H1 (cell line): ENCODE measurements around the gene PRTN3. TPM values are rescaled to one million over a fixed set of nuclear protein-coding genes. Genes with fewer than 3 reads are reported as not detected.

ENCODE experiments used
- CTCF ChIA-PET: fragments of 300-600 bp; sonication (Branson Sonifier 250); formaldehyde crosslinking; loops from one replicate; lab custom pipeline; 2021; ENCODE audit not compliant: partially characterized antibody; lab: Charles Lee
- POLR2A ChIA-PET: fragments of 300-600 bp; sonication (Branson Sonifier 250); formaldehyde crosslinking; loops from one replicate; lab custom pipeline; 2021; ENCODE audit warnings: inconsistent platforms; ENCODE audit not compliant: partially characterized antibody; lab: Charles Lee
- DNase-seq, 2 experiments: peaks; one replicate each; pipeline versions ENCODE4 v3.0.0 to v3.0.0-alpha.2; 2010 to 2022; ENCODE audit warnings: low spot score in 2 of 2, low read depth in 1 of 2, mixed read lengths in 1 of 2
- FAIRE-seq: peaks from 2 replicates; lab custom pipeline; 2011; peaks lifted over from hg19 to GRCh38; lab: Jason Lieb, UNC
- H2AFZ ChIP-seq: 2 replicates; pipeline ENCODE4 v1.8.1; 2012; ENCODE audit warnings: low read length, inconsistent platforms
- H2AK5ac ChIP-seq: 2 replicates; pipeline ENCODE4 v1.6.1; 2013; ENCODE audit warnings: low read depth, low read length
- H2BK120ac ChIP-seq: replicated peaks from 2 replicates; pipeline ENCODE3; 2013; ENCODE audit warnings: low read depth, low read length, inconsistent platforms
- H2BK12ac ChIP-seq: 2 replicates; pipeline ENCODE4 v1.6.1; 2013; ENCODE audit warnings: low read depth, low read length
- H2BK15ac ChIP-seq: 2 replicates; pipeline ENCODE4 v1.6.1; 2013; ENCODE audit warnings: low read length
- H2BK20ac ChIP-seq: 2 replicates; pipeline ENCODE4 v1.6.1; 2013; ENCODE audit warnings: low read length
- H2BK5ac ChIP-seq: 2 replicates; pipeline ENCODE4 v1.6.1; 2013; ENCODE audit warnings: low read depth, low read length
- H3K14ac ChIP-seq: 2 replicates; pipeline ENCODE4 v1.6.1; 2013; ENCODE audit warnings: inconsistent platforms; ENCODE audit not compliant: insufficient read length
- H3K18ac ChIP-seq: 2 replicates; pipeline ENCODE4 v1.6.1; 2013; ENCODE audit warnings: low read length; ENCODE audit errors: extremely low read depth
- H3K23ac ChIP-seq: 2 replicates; pipeline ENCODE4 v1.6.1; 2013; ENCODE audit warnings: inconsistent platforms; ENCODE audit not compliant: insufficient read length
- H3K23me2 ChIP-seq: 2 replicates; pipeline ENCODE4 v1.6.1; 2013; ENCODE audit warnings: low read depth, low read length
- H3K27ac ChIP-seq: 2 replicates; pipeline ENCODE4 v1.6.1; 2011; ENCODE audit warnings: low read depth, low read length, inconsistent platforms
- H3K27me3 ChIP-seq, 4 experiments: replicated peaks in 1 of 4; 1 replicate in 1 of 4; 2 replicates in 3 of 4; pipeline versions ENCODE4 v1.6.1 to v1.8.1; 2011 to 2013; ENCODE audit warnings: low read length in 3 of 4, mild to moderate bottlenecking in 3 of 4, inconsistent platforms in 2 of 4, mixed read lengths in 2 of 4, moderate library complexity in 1 of 4; ENCODE audit not compliant: control insufficient read depth in 3 of 4, insufficient read depth in 3 of 4; ENCODE audit errors: extremely low read depth in 1 of 4
- H3K36me3 ChIP-seq, 4 experiments: 2 replicates each; pipeline versions ENCODE4 v1.6.1 to v1.8.1; 2011 to 2013; ENCODE audit warnings: mild to moderate bottlenecking in 4 of 4, low read length in 3 of 4, moderate library complexity in 2 of 4, control low read depth in 1 of 4, inconsistent platforms in 1 of 4; ENCODE audit not compliant: insufficient read depth in 4 of 4, control insufficient read depth in 2 of 4
- H3K4ac ChIP-seq: replicated peaks from 2 replicates; pipeline ENCODE3; 2013; ENCODE audit warnings: low read length, low read depth, mixed read lengths, inconsistent platforms; ENCODE audit not compliant: insufficient read length
- H3K4me1 ChIP-seq, 4 experiments: replicated peaks in 1 of 4; 1 replicate in 1 of 4; 2 replicates in 3 of 4; pipeline versions ENCODE4 v1.6.1 to v1.8.1; 2011 to 2013; ENCODE audit warnings: low read length in 3 of 4, inconsistent platforms in 2 of 4, mixed read lengths in 1 of 4; ENCODE audit not compliant: insufficient read depth in 4 of 4, control insufficient read depth in 3 of 4
- H3K4me2 ChIP-seq, 2 experiments: 2 replicates each; pipeline versions ENCODE4 v1.6.1 to v1.8.1; 2011 to 2013; ENCODE audit warnings: low read depth in 2 of 2, low read length in 2 of 2, control low read depth in 1 of 2, inconsistent platforms in 1 of 2, mild to moderate bottlenecking in 1 of 2; ENCODE audit not compliant: insufficient read depth in 1 of 2
- H3K4me3 ChIP-seq, 4 experiments: fragments of 200-600, 300-600 bp in 1 of 4; sonication (generic), shearing (Covaris generic), sonication (Bioruptor Twin) in 1 of 4; 2 replicates each; pipeline versions ENCODE4 v1.5.1 to v1.8.1; 2011 to 2016; ENCODE audit warnings: low read length in 4 of 4, low read depth in 3 of 4, control low read depth in 2 of 4, inconsistent platforms in 2 of 4, mild to moderate bottlenecking in 2 of 4, mixed read lengths in 1 of 4, moderate library complexity in 1 of 4; ENCODE audit not compliant: insufficient read depth in 2 of 4; ENCODE audit errors: extremely low read depth in 1 of 4
- H3K56ac ChIP-seq: replicated peaks from 2 replicates; pipeline ENCODE3; 2013; ENCODE audit warnings: low read depth, mild to moderate bottlenecking, mixed read lengths, low read length, inconsistent platforms; ENCODE audit not compliant: insufficient read length
- H3K79me1 ChIP-seq: 2 replicates; pipeline ENCODE4 v1.6.1; 2013; ENCODE audit warnings: low read depth, low read length, control low read depth
- H3K79me2 ChIP-seq, 2 experiments: 2 replicates each; pipeline versions ENCODE4 v1.6.1 to v1.8.1; 2012 to 2013; ENCODE audit warnings: low read length in 2 of 2, mild to moderate bottlenecking in 2 of 2, inconsistent platforms in 1 of 2; ENCODE audit not compliant: insufficient read depth in 2 of 2, control insufficient read depth in 1 of 2
- H3K9ac ChIP-seq, 4 experiments: replicated peaks in 1 of 4; 1 replicate in 1 of 4; 2 replicates in 3 of 4; pipeline versions ENCODE4 v1.6.1 to v1.8.1; 2011 to 2013; ENCODE audit warnings: low read depth in 3 of 4, low read length in 3 of 4, control low read depth in 2 of 4, mild to moderate bottlenecking in 2 of 4, moderate library complexity in 2 of 4, inconsistent platforms in 1 of 4; ENCODE audit errors: extremely low read depth in 1 of 4
- H3K9me3 ChIP-seq, 2 experiments: 2 replicates each; pipeline versions ENCODE4 v1.6.1 to v1.8.1; 2012 to 2013; ENCODE audit warnings: mild to moderate bottlenecking in 2 of 2, moderate library complexity in 2 of 2, control low read depth in 1 of 2, inconsistent platforms in 1 of 2, low read depth in 1 of 2, low read length in 1 of 2, mixed read lengths in 1 of 2; ENCODE audit not compliant: insufficient read depth in 2 of 2
- H4K20me1 ChIP-seq, 2 experiments: replicated peaks in 1 of 2; 2 replicates each; pipeline versions ENCODE3 to v1.8.1; 2011 to 2013; ENCODE audit warnings: inconsistent platforms in 2 of 2, low read length in 2 of 2, mild to moderate bottlenecking in 1 of 2; ENCODE audit not compliant: insufficient read depth in 2 of 2, control insufficient read depth in 1 of 2
- H4K5ac ChIP-seq: 2 replicates; pipeline ENCODE4 v1.6.1; 2013; ENCODE audit warnings: low read length, low read depth, mixed read lengths, inconsistent platforms; ENCODE audit not compliant: insufficient read length
- H4K8ac ChIP-seq: 2 replicates; pipeline ENCODE4 v1.8.0; 2013; ENCODE audit warnings: mild to moderate bottlenecking, moderate library complexity, low read length, inconsistent platforms; ENCODE audit not compliant: insufficient read depth; ENCODE audit errors: extremely low read depth
- H4K91ac ChIP-seq: replicated peaks from 2 replicates; pipeline ENCODE3; 2013; ENCODE audit warnings: low read length, mixed read lengths, inconsistent platforms; ENCODE audit not compliant: insufficient read length
- EGR1 ChIP-seq: IDR thresholded peaks from 2 replicates; pipeline ENCODE4 v1.6.1; 2011; ENCODE audit warnings: low read depth, low read length, borderline replicate concordance
- GTF2F1 ChIP-seq: IDR thresholded peaks from 2 replicates; pipeline ENCODE4 v1.6.1; 2012; ENCODE audit warnings: low read depth, low read length, improper control_type of control experiment, borderline replicate concordance
- RNF2 ChIP-seq: fragments of 200-900, 300-1000 bp; sonication (generic); IDR thresholded peaks from 2 replicates; pipeline ENCODE4 v1.7.1; 2016; ENCODE audit warnings: borderline replicate concordance, low read depth, mild to moderate bottlenecking, antibody characterized with exemption, low read length; ENCODE audit not compliant: poor library complexity, severe bottlenecking; ENCODE audit errors: missing control alignments
- SIN3A ChIP-seq, 2 experiments: IDR thresholded peaks in 1 of 2; conservative IDR thresholded peaks in 1 of 2; 2 replicates each; pipeline ENCODE4 v1.6.1; 2011 to 2012; ENCODE audit warnings: low read length in 2 of 2, improper control_type of control experiment in 1 of 2, low read depth in 1 of 2, mild to moderate bottlenecking in 1 of 2
- SIRT6 ChIP-seq: IDR thresholded peaks from one replicate; pipeline ENCODE4 v1.7.1; 2012; ENCODE audit warnings: low read length, inconsistent platforms
- SP2 ChIP-seq: IDR thresholded peaks from 2 replicates; pipeline ENCODE4 v1.6.1; 2012; ENCODE audit warnings: mild to moderate bottlenecking, low read length, inconsistent platforms
- TBP ChIP-seq: IDR thresholded peaks from 2 replicates; pipeline ENCODE4 v1.6.1; 2011; ENCODE audit warnings: low read depth, low read length, improper control_type of control experiment
- WGBS, 2 experiments: shearing (Covaris generic) in 1 of 2; methylation state at CpG; one replicate each; pipeline versions ENCODE4 v1.1.6 to v1.1.7; 2013 to 2015; ENCODE audit warnings: low lambda C conversion rate in 2 of 2, mixed read lengths in 2 of 2, inconsistent platforms in 1 of 2, low coverage in 1 of 2, missing lambda C conversion rate in 1 of 2; ENCODE audit not compliant: insufficient replicate concordance in 2 of 2, insufficient coverage in 1 of 2, insufficient read length in 1 of 2; ENCODE audit errors: extremely low coverage in 1 of 2, missing lambda C conversion rate in 1 of 2; 5-methylcytosine and 5-hydroxymethylcytosine counted together
- polyA plus RNA-seq, 7 experiments: library from polyadenylated mRNA; depleted of rRNA in 3 of 7; stranded (reverse) in 5 of 7; unstranded in 2 of 7; fragments of >200 nt in 5 of 7; fragments of 200-250 nt in 2 of 7; gene quantifications; 1 replicate in 5 of 7; 2 replicates in 1 of 7; 4 replicates in 1 of 7; pipeline versions ENCODE4 v1.2.1 to v1.2.3, GENCODE V29; 2011 to 2013; ENCODE audit warnings: missing spikeins in 2 of 7, mixed read lengths in 2 of 7
- total RNA-seq: library from RNA; stranded (reverse); fragmentation: NEBNext Ultra II Directional; extraction: Animal tissue kit (Norgen Biotek cat#: 25700); gene quantifications from 2 replicates; pipeline ENCODE4 v1.2.1, GENCODE V29; 2021

The PRTN3 gene
- total and polyA plus RNA-seq, 2 of the 8 experiments (the other 6 are each of a cell fraction or from before 2014, with no cell fraction given): 0.39 to 2.1 TPM

- peak in 1 of 2 experiments; percentile 66 for DNase-seq
Observed at GRCh38 chr19:823565-824121, 17.2 kb upstream of the PRTN3 start.

More at GRCh38 chr19:823565-824121, 17.2 kb upstream of the PRTN3 start:
- H4K91ac ChIP-seq: no peak overlapping the region
- peaks cover 5% of the 10 kb centered on the region; the same call in 1 of the 2 replicates for H3K79me1 ChIP-seq
- no peak overlapping the region for H3K4me3 ChIP-seq
- no peak overlapping the region for H3K4ac ChIP-seq
- H3K23ac ChIP-seq: no peak overlapping the region
- POLR2A ChIA-PET: interaction anchor here (0.7 to 12.0 kb wide), 7 partner anchors 8 to 81 kb away, joined by 3 to 277 read pairs (median 4); partner anchors contain the start of gene PTBP1
- TF ChIP-seq RNF2: no peak
- TF ChIP-seq SP2: no peak
- no peak for TF ChIP-seq TBP
- TF ChIP-seq GTF2F1: no peak
- TF ChIP-seq SIRT6: no peak
- TF ChIP-seq SIN3A (conservative IDR thresholded peaks at IDR 0.05 in 1 of 2, IDR thresholded peaks at IDR 0.05 in 1 of 2; ENCODE audit: low read depth in 1 of 2, low read length in 2 of 2): no peak
- no peak for TF ChIP-seq EGR1
- no peak overlapping the region for H2BK15ac ChIP-seq
- no peak overlapping the region for H2BK5ac ChIP-seq
- WGBS, 2 experiments: 77% methylated on average over 12 of the region's 12 CpGs; no CpG with 5 or more reads in 1 of the 2 experiments
- H3K9ac ChIP-seq: no peak overlapping the region
- H3K27me3 ChIP-seq: no peaks in the 10 kb centered on the region
- no peak overlapping the region for H2BK20ac ChIP-seq
- H3K4me1 ChIP-seq: peaks cover 0 to 7% (median 5%) of the 10 kb centered on the region in 4 experiments; a peak in 5 of 7 replicates
- no peak for FAIRE-seq
- no peak overlapping the region for H2BK12ac ChIP-seq
- peak overlapping the region; percentile 13 for H3K18ac ChIP-seq
- H3K36me3 ChIP-seq: no peaks in the 10 kb centered on the region
- peak overlapping the region in 1 of 2 experiments; percentile 8; a peak in 1 of 4 replicates for H3K4me2 ChIP-seq
- H2AK5ac ChIP-seq: no peak overlapping the region
- no peak overlapping the region for H3K56ac ChIP-seq
- H2AFZ ChIP-seq: no peak overlapping the region
- peak overlapping the region; percentile 62 for H4K8ac ChIP-seq
- H4K5ac ChIP-seq: no peak overlapping the region
- H4K20me1 ChIP-seq: no peaks in the 10 kb centered on the region
- H3K14ac ChIP-seq: no peak overlapping the region
- no peaks in the 10 kb centered on the region for H3K9me3 ChIP-seq
- CTCF ChIA-PET: interaction anchor here (0.6 to 2.1 kb wide), 2 partner anchors 17 to 268 kb away, joined by 3 to 6 read pairs; partner anchors contain the start of gene PRTN3
- no peak overlapping the region for H3K27ac ChIP-seq
- H3K23me2 ChIP-seq: peaks cover 4% of the 10 kb centered on the region; the same call in 1 of the 2 replicates
- H3K79me2 ChIP-seq: peaks cover 0 to 11% of the 10 kb centered on the region in 2 experiments; a peak in 1 of 4 replicates
- H2BK120ac ChIP-seq: no peak overlapping the region
